Superior temporal gyrus (tissue), 1 donor: ENCODE data around the gene PSG11.
"Not testable (repeated sequence)": the region's sequence is repeated elsewhere in the genome, so short reads cannot be mapped to it uniquely, and the experiment has no call there.

Experiments used
- DNase-seq: peaks from one replicate; pipeline ENCODE4 v3.0.0-alpha.2; 2016; ENCODE audit errors: extremely low spot score

Gene PSG11

DNA sequence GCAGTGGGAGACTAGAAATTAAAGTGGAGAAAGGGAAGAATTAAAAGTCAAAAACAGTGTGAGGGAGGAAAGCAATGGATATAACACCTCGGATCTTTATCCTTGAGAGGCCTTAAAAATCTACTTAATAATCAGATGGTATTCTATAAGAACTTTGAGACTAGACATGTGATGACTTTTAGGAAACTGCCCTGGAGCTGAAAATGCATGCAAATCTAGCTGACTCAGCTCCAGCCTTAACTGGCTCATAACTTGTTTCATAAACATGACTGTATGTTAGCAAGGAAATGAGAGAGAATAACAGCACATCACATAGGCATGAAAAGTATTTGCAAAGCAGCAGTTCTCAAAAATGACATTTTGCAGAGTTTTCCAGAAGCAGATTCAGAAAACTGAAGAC, 38.1 kb downstream of the PSG11 start:
- not testable (repeated sequence) for DNase-seq

DNA sequence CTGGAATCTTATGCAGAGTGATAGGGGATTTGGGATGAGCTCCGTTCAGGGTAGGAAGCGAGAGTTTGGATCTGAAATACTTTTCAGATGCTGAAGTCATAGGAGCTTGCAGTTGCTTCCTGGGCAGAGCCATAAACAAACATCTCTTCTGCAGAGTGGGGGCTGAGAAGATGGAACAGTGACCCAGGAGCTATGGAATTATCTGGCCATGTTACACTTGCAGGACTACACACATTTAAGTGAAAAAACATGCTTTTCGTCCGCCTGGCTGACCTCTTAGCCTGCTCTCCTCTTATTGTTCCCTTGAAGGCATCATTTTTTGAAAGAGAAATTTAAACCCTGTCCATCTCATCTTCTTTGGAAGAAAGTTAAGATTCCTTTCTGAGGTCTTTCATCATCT, 40.7 kb downstream of the PSG11 start:
- no peak for DNase-seq

DNA sequence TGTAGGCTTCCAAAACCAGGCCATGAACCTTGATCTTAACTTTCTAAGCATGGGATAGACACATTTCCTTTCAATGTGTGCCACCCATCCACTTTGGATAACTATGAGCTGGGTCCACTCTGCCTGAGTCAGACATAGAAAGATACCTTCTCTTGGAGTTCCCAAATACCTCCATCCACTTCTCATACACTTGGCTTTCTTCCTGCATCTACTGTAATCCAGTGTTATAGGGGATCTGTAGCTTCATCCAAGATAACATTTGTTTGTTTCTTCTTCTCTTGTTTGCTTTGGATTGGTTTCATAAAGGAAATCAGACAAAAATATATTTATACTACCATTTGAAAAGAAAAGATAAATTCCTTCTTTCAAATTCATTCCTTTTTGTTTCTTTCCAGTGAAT, 44.2 kb downstream of the PSG11 start:
- not testable (repeated sequence) for DNase-seq

GRCh38 chr19:42971451-42971850, 54.8 kb downstream of the PSG11 start:
- not testable (repeated sequence) for DNase-seq

GRCh38 chr19:42965176-42965575, 61.1 kb downstream of the PSG11 start:
- no peak for DNase-seq

- no peak for DNase-seq
Observed at GRCh38 chr19:42961119-42961518, 65.2 kb downstream of the PSG11 start.
